Kidney (tissue), 14 donors: ENCODE results near the gene ABHD14A. TPM values are rescaled to one million over a fixed set of nuclear protein-coding genes. Genes with fewer than 3 reads are reported as not detected.

Experiments
- DNase-seq, 5 donors: peaks; one replicate each; pipeline ENCODE4 v3.0.0-alpha.2; 2013 to 2020
- FAIRE-seq: peaks from 2 replicates; lab custom pipeline; 2012; peaks lifted over from hg19 to GRCh38; lab: Jason Lieb, UNC
- H3K27ac ChIP-seq, 2 donors: one replicate each; pipeline ENCODE4 v1.7.0; 2013; ENCODE audit warnings: low read depth in 2 of 2, low read length in 2 of 2, inconsistent platforms in 1 of 2
- H3K27me3 ChIP-seq: one replicate; pipeline ENCODE4 v1.7.1; 2013; ENCODE audit warnings: low read length, inconsistent platforms; ENCODE audit not compliant: control insufficient read depth, insufficient read depth
- H3K36me3 ChIP-seq, 3 donors: one replicate each; pipeline versions ENCODE4 v1.7.0 to v1.7.1; 2013; ENCODE audit warnings: low read length in 3 of 3, control low read depth in 1 of 3, inconsistent platforms in 1 of 3; ENCODE audit not compliant: insufficient read depth in 3 of 3, control insufficient read depth in 2 of 3
- H3K4me1 ChIP-seq, 3 donors: one replicate each; pipeline versions ENCODE4 v1.7.0 to v1.7.1; 2013; ENCODE audit warnings: low read length in 3 of 3, inconsistent platforms in 1 of 3, low read depth in 1 of 3; ENCODE audit not compliant: control insufficient read depth in 2 of 3, insufficient read depth in 2 of 3
- H3K4me3 ChIP-seq, 3 donors: one replicate each; pipeline versions ENCODE4 v1.7.0 to v1.8.1; 2013; ENCODE audit warnings: low read length in 3 of 3, control low read depth in 1 of 3, inconsistent platforms in 1 of 3
- H3K9ac ChIP-seq, 3 donors: one replicate each; pipeline versions ENCODE4 v1.7.0 to v1.7.1; 2013; ENCODE audit warnings: low read length in 3 of 3, control low read depth in 1 of 3, inconsistent platforms in 1 of 3
- H3K9me3 ChIP-seq, 3 donors: one replicate each; pipeline versions ENCODE4 v1.7.0 to v1.7.1; 2013; ENCODE audit warnings: low read length in 3 of 3, control low read depth in 1 of 3, inconsistent platforms in 1 of 3; ENCODE audit not compliant: control insufficient read depth in 2 of 3, insufficient read depth in 1 of 3
- CTCF ChIP-seq: IDR thresholded peaks from 3 replicates; pipeline ENCODE4 v1.5.1; 2012; ENCODE audit warnings: mild to moderate bottlenecking, moderate library complexity, borderline replicate concordance; ENCODE audit not compliant: insufficient read depth; ENCODE audit errors: extremely low read depth
- intact Hi-C: fragments of 100-400 bp; cut with DNase I; formaldehyde crosslinking; loops from one replicate; pipeline ENCODE4 v1.11.1; 2022
- polyA plus RNA-seq: library from polyadenylated mRNA; stranded (reverse); fragments of 350-450 nt; fragmentation: Illumina TruSeq; extraction: RNeasy Lipid Tissue Mini Kit (QIAGEN cat#74804); gene quantifications from one replicate; pipeline ENCODE4 v1.2.3, GENCODE V29; 2014; ENCODE audit warnings: low read depth, low replicate concordance; ENCODE audit not compliant: insufficient read depth
- total RNA-seq: library from RNA; stranded (reverse); fragmentation: NEBNext Ultra II Directional; extraction: Animal tissue kit (Norgen Biotek cat#: 25700); gene quantifications from one replicate; pipeline ENCODE4 v1.2.1, GENCODE V29; 2021
- donor health status: control.
- donor health status: control.
- donor health status: control.
- donor health status: control.
- donor health status: control.
- donor health status: DM: yes; HTN: yes; CAD: no.
- donor health status: Normal renal cell carcinoma (clear cell type).

Gene ABHD14A
- total and polyA plus RNA-seq, 2 donors from 2014 or later: 20.7 to 50.5 TPM

GRCh38 chr3:51945031-51945840 lies 29.6 kb upstream of the ABHD14A start:
- no peaks in the 10 kb centered on the region for H3K9me3 ChIP-seq
- H3K27me3 ChIP-seq: no peaks in the 10 kb centered on the region
- peaks cover 0 to 9% (median 4%) of the 10 kb centered on the region in 3 donors for H3K36me3 ChIP-seq
- no peak for TF ChIP-seq CTCF
- intact Hi-C loops: no loop called here
- no peak for FAIRE-seq
- H3K4me3 ChIP-seq: no peak overlapping the region
- DNase-seq: peak in 2 of 5 donors; percentile 42 to 68
- no peak overlapping the region for H3K27ac ChIP-seq
- H3K9ac ChIP-seq: no peak overlapping the region
- peaks cover 0 to 17% (median 15%) of the 10 kb centered on the region in 3 donors for H3K4me1 ChIP-seq

- no peaks in the 10 kb centered on the region for H3K27me3 ChIP-seq
- intact Hi-C loops: no loop called here
- H3K27ac ChIP-seq: no peak overlapping the region
- DNase-seq: peak in 2 of 5 donors; percentile 34 to 35
- H3K9ac ChIP-seq: no peak overlapping the region
- peaks cover 0 to 9% (median 4%) of the 10 kb centered on the region in 3 donors for H3K36me3 ChIP-seq
- peaks cover 0 to 13% (median 12%) of the 10 kb centered on the region in 3 donors for H3K4me1 ChIP-seq
- H3K9me3 ChIP-seq: no peaks in the 10 kb centered on the region
- no peak overlapping the region for H3K4me3 ChIP-seq
- TF ChIP-seq CTCF: no peak
- FAIRE-seq: no peak
These were observed 28.7 kb upstream of the ABHD14A start for GRCh38 chr3:51945926-51946705.

- Histone ChIP-seq H3K27me3 (no peaks in the 10 kb centered on the region), H3K4me1 (peaks cover 0 to 11% (median 10%) of the 10 kb centered on the region in 3 donors), H3K9me3 (no peaks in the 10 kb centered on the region), H3K9ac (no peak overlapping the region), H3K4me3 (no peak overlapping the region), H3K27ac (no peak overlapping the region), H3K36me3 (peaks cover 0 to 9% (median 4%) of the 10 kb centered on the region in 3 donors)
- DNase-seq (peak in 1 of 5 donors; percentile 34), FAIRE-seq (no peak)
- no peak for TF ChIP-seq CTCF
- intact Hi-C loops: no loop called here
These were observed 28.1 kb upstream of the ABHD14A start for GRCh38 chr3:51946796-51947195.
